OCI-LY7 (cell line): ENCODE results near the gene TMTC2.

ENCODE experiments used
- CTCF ChIP-seq: fragments of 200-600 bp; sonication (generic); conservative IDR thresholded peaks from 2 replicates; pipeline ENCODE4 v1.5.1; 2014; ENCODE audit warnings: mild to moderate bottlenecking, antibody characterized with exemption, low read length, moderate library complexity, mixed read lengths
- EZH2phosphoT487 ChIP-seq: fragments of 200-600 bp; sonication (generic); IDR thresholded peaks from 2 replicates; pipeline ENCODE4 v1.6.1; 2018; ENCODE audit warnings: low read depth, borderline replicate concordance, mild to moderate bottlenecking, mixed run types, antibody characterized with exemption, low read length, moderate library complexity, mixed read lengths

GRCh38 chr12:83015390-83016217 lies 328.9 kb downstream of the TMTC2 start:
- TF ChIP-seq CTCF, result no peak
- TF ChIP-seq EZH2phosphoT487, result no peak
